AG10803 (cell line): Measurements from ENCODE around the gene KCNAB2.
A peak's percentile ranks its signal among the peaks of the same experiment; 100 is the strongest.

Source experiments
- DNase-seq: peaks from one replicate; pipeline ENCODE4 v3.0.0; 2010; ENCODE audit warnings: low read depth
- H3K4me3 ChIP-seq: 2 replicates; pipeline ENCODE4 v1.5.1; 2011; ENCODE audit warnings: mild to moderate bottlenecking, low read length, control low read depth
- TF ChIP-seq, protein P1 (sequence below): conservative IDR thresholded peaks from 2 replicates; pipeline ENCODE4 v1.5.1; 2011; ENCODE audit warnings: mild to moderate bottlenecking, low read length, control low read depth, inconsistent platforms

KCNAB2 gene

DNA sequence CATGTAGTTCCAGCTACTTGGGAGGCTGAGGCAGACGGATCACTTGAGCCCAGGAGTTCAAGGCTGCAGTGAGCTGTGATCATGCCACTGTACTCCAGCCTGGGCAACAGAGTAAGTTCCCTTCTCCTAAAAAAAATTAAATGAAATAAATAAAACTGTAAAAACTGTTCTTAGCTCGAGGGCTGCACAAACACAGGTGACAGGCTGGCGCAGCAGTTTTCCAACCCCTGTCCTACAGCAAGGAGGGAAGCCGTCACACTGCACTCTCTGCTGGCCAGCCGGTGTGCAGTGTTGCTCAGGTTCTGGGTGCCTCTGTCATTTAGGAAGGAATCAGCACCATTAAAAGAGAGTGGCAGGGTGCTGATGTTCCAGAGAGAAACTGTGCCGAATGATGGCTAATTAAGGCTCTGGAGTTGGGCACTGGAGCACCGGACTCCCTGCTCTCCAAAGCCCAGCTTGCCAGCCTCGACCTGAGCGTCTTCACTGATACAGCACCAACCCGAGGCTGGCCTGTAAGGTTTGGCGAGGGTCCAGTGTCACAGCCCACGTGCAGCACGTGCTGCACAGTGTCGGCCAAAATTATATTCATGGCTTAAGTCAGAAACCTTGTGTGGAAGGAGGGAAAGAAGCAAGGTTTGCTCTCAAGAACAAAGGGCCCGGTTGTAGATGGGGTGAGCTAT is 26.4 kb upstream of the KCNAB2 start:
- no peak overlapping the region for H3K4me3 ChIP-seq
- no peak for DNase-seq
- TF ChIP-seq, protein P1, sequence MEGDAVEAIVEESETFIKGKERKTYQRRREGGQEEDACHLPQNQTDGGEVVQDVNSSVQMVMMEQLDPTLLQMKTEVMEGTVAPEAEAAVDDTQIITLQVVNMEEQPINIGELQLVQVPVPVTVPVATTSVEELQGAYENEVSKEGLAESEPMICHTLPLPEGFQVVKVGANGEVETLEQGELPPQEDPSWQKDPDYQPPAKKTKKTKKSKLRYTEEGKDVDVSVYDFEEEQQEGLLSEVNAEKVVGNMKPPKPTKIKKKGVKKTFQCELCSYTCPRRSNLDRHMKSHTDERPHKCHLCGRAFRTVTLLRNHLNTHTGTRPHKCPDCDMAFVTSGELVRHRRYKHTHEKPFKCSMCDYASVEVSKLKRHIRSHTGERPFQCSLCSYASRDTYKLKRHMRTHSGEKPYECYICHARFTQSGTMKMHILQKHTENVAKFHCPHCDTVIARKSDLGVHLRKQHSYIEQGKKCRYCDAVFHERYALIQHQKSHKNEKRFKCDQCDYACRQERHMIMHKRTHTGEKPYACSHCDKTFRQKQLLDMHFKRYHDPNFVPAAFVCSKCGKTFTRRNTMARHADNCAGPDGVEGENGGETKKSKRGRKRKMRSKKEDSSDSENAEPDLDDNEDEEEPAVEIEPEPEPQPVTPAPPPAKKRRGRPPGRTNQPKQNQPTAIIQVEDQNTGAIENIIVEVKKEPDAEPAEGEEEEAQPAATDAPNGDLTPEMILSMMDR: no peak

DNA sequence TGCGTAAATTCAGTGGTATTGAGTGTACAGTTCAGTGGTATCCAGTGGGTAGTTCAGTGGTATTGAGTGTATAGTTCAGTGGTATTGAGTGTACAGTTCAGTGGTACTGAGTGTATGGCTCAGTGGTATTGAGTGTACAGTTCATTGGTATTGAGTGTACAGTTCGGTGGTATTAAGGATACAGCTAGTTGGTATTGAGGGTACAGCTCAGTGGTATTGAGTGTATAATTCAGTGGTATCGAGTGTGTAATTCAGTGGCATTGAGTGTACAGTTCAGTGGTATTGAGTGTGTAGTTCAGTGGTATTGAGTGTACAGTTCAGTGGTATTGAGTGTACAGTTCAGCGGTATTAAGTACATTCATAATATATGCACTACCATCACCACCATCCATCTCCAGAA is 23.5 kb upstream of the KCNAB2 start:
- no peak for DNase-seq
- no peak overlapping the region for H3K4me3 ChIP-seq
- TF ChIP-seq, protein P1: no peak

DNA sequence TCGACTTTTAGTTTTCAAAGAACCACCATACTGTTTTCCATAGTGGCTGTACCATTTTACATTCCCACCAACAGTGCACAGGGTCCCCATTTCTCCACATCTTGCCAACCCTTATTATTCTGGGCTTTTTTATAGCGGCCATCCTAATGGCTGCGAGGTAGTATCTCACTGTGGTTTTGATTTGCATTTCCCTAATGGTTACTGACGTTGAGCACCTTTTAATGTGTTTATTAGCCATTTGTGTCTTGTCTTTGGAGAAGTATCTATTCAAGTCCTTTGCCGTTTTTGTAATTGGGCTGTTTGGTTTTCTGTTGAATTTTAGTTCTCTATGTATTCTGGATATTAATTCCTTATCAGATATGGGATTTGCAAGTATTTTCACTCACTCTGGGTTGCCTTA is 22.3 kb upstream of the KCNAB2 start:
- no peak for DNase-seq
- TF ChIP-seq, protein P1: no peak

DNA sequence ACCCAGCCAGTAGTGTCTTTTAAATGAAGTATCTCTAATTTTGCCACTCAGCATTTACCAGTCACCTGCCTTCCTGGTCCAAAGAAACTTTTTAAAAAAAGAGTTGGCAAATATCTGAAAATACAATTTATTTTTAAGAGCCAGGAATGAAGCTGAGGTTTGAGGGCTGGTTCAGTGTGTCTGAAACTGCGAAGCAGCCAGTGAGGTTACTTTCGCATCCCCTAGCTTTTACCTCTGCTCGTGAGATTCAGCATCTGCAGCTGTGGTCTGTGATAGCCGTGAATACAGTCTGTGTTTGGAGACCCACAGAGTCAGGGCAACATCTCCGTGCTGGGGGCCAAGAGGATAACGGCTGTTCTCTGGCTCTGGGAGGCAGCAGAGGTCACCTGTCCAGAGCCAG is 21.3 kb upstream of the KCNAB2 start:
- TF ChIP-seq, protein P1: no peak
- no peak for DNase-seq
- no peak overlapping the region for H3K4me3 ChIP-seq

More for the DNA sequence above, 22.3 kb upstream of the KCNAB2 start:
- no peak overlapping the region for H3K4me3 ChIP-seq

DNA sequence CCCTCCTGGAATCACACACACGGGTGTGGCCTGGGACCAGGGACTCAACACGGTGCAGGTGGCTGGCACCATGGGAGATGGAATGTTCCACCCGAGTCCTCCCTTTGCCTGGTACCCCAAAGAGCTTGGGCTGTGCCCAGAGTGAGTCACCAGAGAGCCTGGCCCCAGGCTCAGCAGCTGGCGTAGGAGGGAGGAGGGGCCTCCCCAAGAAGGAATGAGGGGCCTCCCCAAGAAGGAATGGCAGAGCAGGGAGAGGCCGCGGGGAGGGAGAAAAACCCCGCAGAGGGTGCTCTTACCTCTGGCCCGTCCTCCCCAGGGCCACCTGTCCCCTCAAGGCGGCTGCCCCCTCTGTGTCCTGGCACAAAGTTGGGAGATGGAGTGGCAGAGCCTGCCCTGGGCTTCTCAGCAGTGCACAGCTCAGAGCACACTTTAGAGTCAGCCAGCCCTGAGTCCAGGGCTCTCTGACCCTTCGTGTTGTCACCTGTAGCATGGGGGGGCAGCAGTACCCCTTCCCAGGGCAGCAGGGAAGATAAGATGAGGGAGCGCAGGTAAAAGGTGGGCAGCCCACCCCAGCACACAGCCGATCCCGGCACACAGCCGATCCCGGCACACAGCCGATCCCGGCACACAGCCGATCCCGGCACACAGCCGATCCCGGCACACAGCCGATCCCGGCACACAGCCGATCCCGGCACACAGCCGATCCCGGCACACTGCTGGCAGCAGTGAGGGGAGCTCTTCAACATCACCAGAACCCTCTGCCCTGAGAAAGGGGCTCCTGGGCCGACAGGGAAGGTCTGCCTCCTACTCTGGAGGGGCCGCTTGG is 20.2 kb upstream of the KCNAB2 start:
- DNase-seq: no peak
- no peak overlapping the region for H3K4me3 ChIP-seq

DNA sequence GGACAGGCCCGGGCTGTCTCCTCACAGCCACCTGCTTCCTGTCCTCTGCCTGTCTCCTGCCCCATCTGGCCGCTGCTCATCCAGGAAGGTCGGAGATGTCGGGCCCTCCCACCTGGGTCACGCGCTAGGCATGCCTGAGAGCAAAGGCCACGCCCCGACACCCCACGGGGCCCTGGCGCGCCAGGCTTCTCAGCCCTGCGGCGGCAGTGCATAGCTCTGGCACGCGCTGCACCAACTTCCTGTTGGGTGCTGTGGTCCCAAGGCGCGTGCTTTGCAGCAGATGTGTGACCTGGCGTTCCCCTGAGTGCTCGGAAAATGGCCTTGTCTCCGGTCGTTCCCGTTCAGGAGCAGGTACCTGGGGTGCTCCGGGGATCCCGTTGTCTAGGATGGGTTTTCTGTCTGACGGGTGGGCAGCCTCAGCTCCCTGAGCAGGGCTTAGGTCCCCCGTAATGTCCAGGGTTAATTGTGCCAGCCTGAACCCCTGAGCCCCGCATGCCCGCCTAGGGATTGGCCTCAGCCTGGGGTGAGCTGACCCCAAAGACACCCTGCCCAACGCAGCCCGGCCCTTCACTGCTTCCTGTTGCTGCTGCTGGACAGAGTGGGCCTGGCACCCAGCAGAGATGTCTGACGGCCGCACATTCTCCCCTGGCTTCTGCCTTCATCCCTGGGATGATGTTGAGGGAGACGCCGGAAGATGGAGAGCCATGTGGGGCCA is 19.4 kb upstream of the KCNAB2 start:
- peak; percentile 55 for DNase-seq
- TF ChIP-seq, protein P1: no peak

More for the DNA sequence above, 20.2 kb upstream of the KCNAB2 start:
- TF ChIP-seq, protein P1: no peak

More for the DNA sequence above, 19.4 kb upstream of the KCNAB2 start:
- no peak overlapping the region for H3K4me3 ChIP-seq
